OCI-LY3 (cell line): Measurements from ENCODE around the gene GALNT10.

ENCODE experiments used
- H2AFZ ChIP-seq: fragments of 200-600, 300-600 bp; shearing (Covaris generic); 2 replicates; pipeline ENCODE4 v1.6.0; 2014; ENCODE audit warnings: antibody characterized with exemption, low read depth, low read length
- H3K27ac ChIP-seq: fragments of 200-600, 300-600 bp; sonication (generic); 2 replicates; pipeline ENCODE4 v1.5.1; 2014; ENCODE audit warnings: mild to moderate bottlenecking, low read length, moderate library complexity, mixed read lengths
- H3K27me3 ChIP-seq: fragments of 200-600, 300-600 bp; sonication (generic); 2 replicates; pipeline ENCODE4 v1.6.1; 2014; ENCODE audit warnings: low read depth, low read length, mixed read lengths
- H3K36me3 ChIP-seq: fragments of 200-600, 300-600 bp; sonication (generic); replicated peaks from 2 replicates; pipeline ENCODE3; 2014; ENCODE audit warnings: low read depth, low read length, mixed read lengths
- H3K4me1 ChIP-seq: fragments of 300-600, 200-600 bp; sonication (generic); 2 replicates; pipeline ENCODE4 v1.6.1; 2014; ENCODE audit warnings: low read length, mixed read lengths
- H3K4me2 ChIP-seq: fragments of 200-600, 300-600 bp; sonication (generic); 2 replicates; pipeline ENCODE4 v1.6.1; 2014; ENCODE audit warnings: low read length, mixed read lengths
- H3K4me3 ChIP-seq: fragments of 300-600, 200-600 bp; sonication (generic); 2 replicates; pipeline ENCODE4 v1.5.1; 2014; ENCODE audit warnings: antibody characterized with exemption, mild to moderate bottlenecking, low read length, moderate library complexity
- H3K79me2 ChIP-seq: fragments of 300-600, 200-600 bp; shearing (Covaris generic); 2 replicates; pipeline ENCODE4 v1.6.1; 2014; ENCODE audit warnings: mild to moderate bottlenecking, low read length, mixed read lengths
- H3K9ac ChIP-seq: fragments of 300-600, 200-600 bp; shearing (Covaris generic); 2 replicates; pipeline ENCODE4 v1.6.0; 2014; ENCODE audit warnings: mild to moderate bottlenecking, low read length, moderate library complexity
- H3K9me3 ChIP-seq: fragments of 200-600, 300-600 bp; shearing (Covaris generic); 2 replicates; pipeline ENCODE4 v1.6.1; 2014; ENCODE audit warnings: low read length, mixed read lengths; ENCODE audit not compliant: insufficient read depth
- H4K20me1 ChIP-seq: fragments of 200-600, 300-600 bp; sonication (generic); 2 replicates; pipeline ENCODE4 v1.6.1; 2016; ENCODE audit warnings: low read length, mixed read lengths; ENCODE audit not compliant: insufficient read depth
- EZH2phosphoT487 ChIP-seq: fragments of 200-600 bp; shearing (Covaris generic); IDR thresholded peaks from 2 replicates; pipeline ENCODE4 v1.6.1; 2018; ENCODE audit warnings: antibody characterized with exemption, mixed run types, low read depth
- TF ChIP-seq, protein P1 (sequence below): fragments of 200-600, 300-600 bp; sonication (generic); IDR thresholded peaks from 2 replicates; pipeline ENCODE4 v1.5.1; 2014; ENCODE audit warnings: antibody characterized with exemption, low read length, low read depth

GALNT10 gene

DNA sequence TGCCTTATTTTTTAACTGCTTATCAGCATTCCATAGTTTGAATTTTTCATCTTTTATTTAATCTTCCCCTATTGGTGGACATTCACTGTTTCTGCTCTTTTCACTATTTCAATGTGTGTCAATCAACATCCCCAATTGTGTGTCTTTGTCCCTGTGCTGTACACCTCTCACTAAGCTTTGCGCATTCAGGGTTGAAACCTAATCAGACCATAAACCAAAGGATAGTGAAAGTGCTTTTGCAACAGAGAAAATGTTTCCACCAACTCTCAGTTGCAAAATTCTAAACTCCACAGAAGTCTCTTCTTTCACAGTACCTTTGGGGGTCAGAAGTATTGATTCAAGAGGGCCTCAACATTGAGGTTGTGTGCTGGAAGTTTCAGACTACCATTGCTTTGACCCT, 128.2 kb downstream of the GALNT10 start:
- Histone ChIP-seq H3K9ac (no peak overlapping the region), H3K79me2 (no peaks in the 10 kb centered on the region), H2AFZ (no peak overlapping the region), H3K27me3 (no peaks in the 10 kb centered on the region), H3K9me3 (no peaks in the 10 kb centered on the region), H4K20me1 (no peaks in the 10 kb centered on the region), H3K36me3 (no peaks in the 10 kb centered on the region), H3K27ac (no peak overlapping the region), H3K4me2 (no peak overlapping the region), H3K4me3 (no peak overlapping the region), H3K4me1 (peaks cover 2% of the 10 kb centered on the region; the same call in 1 of the 2 replicates)
- TF ChIP-seq, protein P1, sequence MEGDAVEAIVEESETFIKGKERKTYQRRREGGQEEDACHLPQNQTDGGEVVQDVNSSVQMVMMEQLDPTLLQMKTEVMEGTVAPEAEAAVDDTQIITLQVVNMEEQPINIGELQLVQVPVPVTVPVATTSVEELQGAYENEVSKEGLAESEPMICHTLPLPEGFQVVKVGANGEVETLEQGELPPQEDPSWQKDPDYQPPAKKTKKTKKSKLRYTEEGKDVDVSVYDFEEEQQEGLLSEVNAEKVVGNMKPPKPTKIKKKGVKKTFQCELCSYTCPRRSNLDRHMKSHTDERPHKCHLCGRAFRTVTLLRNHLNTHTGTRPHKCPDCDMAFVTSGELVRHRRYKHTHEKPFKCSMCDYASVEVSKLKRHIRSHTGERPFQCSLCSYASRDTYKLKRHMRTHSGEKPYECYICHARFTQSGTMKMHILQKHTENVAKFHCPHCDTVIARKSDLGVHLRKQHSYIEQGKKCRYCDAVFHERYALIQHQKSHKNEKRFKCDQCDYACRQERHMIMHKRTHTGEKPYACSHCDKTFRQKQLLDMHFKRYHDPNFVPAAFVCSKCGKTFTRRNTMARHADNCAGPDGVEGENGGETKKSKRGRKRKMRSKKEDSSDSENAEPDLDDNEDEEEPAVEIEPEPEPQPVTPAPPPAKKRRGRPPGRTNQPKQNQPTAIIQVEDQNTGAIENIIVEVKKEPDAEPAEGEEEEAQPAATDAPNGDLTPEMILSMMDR: no peak
- no peak for TF ChIP-seq EZH2phosphoT487

DNA sequence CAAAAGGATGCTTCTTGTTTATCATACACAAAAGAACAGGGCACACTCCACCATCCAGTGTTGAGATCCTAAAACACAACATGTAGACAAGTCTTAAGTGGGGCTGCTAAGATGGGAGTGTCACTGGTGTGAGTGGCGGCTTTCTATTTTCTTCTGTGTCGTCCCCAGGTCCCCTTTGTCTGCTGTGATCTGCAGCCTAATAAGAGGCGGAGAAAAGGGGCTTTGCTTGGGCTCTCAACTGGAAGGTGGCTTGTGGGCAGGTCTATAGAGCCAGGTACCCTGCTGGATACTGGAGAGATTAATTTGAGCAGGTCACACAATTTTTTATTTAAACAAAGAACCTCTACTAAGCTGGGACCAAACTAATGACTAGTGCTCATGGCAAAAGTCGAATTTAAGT, 129.2 kb downstream of the GALNT10 start:
- TF ChIP-seq EZH2phosphoT487: no peak
- TF ChIP-seq, protein P1: no peak
- Histone ChIP-seq H4K20me1 (no peaks in the 10 kb centered on the region), H3K4me3 (no peak overlapping the region), H3K79me2 (no peaks in the 10 kb centered on the region), H3K4me2 (no peak overlapping the region), H3K4me1 (no peaks in the 10 kb centered on the region), H2AFZ (no peak overlapping the region), H3K27ac (no peak overlapping the region), H3K9me3 (no peaks in the 10 kb centered on the region), H3K36me3 (no peaks in the 10 kb centered on the region), H3K9ac (no peak overlapping the region), H3K27me3 (no peaks in the 10 kb centered on the region)

DNA sequence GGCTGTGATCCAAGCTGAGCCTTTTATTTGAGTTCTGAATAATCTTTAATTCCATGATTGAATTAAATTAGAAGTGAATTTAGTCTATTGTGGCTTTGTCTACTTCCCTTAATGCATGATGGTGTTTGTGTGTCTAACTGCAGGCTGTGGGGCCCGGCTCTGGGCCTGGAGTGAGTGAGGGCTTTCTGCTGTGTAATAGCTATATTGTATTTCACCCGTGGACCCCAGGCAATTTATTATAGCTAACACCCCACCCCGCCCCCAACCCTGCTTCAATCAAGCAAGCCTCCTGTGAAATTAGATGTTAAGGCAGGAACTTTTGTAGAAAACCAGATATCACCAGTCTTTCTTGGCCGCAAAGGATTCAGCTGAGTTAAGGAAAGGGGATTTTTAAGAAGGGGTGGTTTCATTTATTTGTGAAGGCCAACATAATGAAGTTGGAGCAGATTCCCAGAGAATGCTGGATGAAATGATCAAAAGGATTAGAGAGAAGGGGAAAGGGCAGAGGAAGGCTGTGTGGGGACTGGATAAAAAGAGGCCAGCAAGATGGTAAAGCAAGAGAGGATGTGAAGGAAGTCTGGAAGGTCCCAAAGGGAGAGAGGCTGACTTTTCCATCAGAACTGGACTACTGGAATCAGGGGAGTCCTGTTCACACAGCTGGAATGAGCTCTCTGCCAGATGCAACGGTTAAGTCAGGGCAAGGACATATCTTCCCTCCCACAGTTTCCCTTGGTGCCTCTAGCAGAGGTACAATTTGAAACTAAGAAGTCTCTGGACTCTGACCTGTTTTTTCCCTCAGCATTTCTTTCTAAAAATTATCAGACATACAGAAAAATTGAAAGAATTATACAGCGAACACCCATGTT, 129.9 kb downstream of the GALNT10 start:
- Histone ChIP-seq H3K36me3 (no peaks in the 10 kb centered on the region), H3K79me2 (no peaks in the 10 kb centered on the region)
- no peak for TF ChIP-seq EZH2phosphoT487
- TF ChIP-seq, protein P1: no peak

DNA sequence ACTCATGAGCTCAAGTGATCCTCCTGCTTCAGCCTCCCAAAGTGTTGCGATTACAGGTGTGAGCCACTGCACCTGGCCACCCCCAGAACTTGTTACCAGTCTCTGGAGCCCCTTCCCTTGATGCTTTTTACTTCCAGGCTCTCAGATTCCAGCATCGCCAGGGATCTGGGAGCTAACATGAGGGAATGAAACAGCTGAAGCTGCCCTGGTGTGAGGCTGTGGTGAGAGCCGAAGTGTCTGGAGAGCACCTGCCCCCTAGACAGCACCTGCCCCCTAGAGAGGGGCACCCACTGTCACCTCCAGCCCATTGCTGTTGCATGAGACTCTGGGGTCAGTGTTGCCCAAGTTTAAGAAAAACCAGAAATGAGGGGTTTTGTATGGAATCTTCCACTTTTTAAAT, 131.0 kb downstream of the GALNT10 start:
- no peaks in the 10 kb centered on the region for H4K20me1 ChIP-seq
- H3K9ac ChIP-seq: no peak overlapping the region
- no peaks in the 10 kb centered on the region for H3K36me3 ChIP-seq
- no peaks in the 10 kb centered on the region for H3K9me3 ChIP-seq
- H3K27me3 ChIP-seq: no peaks in the 10 kb centered on the region
- H2AFZ ChIP-seq: no peak overlapping the region
- no peaks in the 10 kb centered on the region for H3K79me2 ChIP-seq
- H3K4me2 ChIP-seq: no peak overlapping the region
- no peak overlapping the region for H3K4me3 ChIP-seq
- TF ChIP-seq, protein P1: no peak
- TF ChIP-seq EZH2phosphoT487: no peak
- H3K27ac ChIP-seq: no peak overlapping the region
- no peaks in the 10 kb centered on the region for H3K4me1 ChIP-seq

More for the DNA sequence above, 129.9 kb downstream of the GALNT10 start:
- Histone ChIP-seq H3K9ac (no peak overlapping the region), H4K20me1 (no peaks in the 10 kb centered on the region), H3K4me3 (no peak overlapping the region), H3K4me1 (no peaks in the 10 kb centered on the region), H3K4me2 (no peak overlapping the region), H2AFZ (no peak overlapping the region), H3K27me3 (no peaks in the 10 kb centered on the region), H3K9me3 (no peaks in the 10 kb centered on the region), H3K27ac (no peak overlapping the region)
